ENCODE measurements around the gene C12orf75.

DNA sequence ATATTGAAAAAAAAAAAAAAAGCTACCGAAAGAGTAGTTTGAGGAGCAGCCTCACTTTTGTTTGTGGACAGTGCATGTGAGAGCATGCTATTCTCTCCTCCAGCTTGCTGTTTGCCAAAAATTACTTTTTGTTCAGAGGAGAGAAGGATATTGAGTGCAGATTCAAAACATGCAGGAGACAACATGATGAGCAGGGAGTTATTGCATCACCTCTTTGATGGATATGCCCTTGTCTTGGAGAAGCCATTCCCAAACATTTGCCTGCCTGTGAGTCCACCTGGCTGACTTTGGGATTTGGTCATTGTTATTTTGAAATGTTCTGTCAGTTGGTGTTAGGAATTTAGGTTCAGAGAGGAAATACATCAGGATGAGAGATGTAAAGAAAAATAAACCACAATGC is 2.4 kb downstream of the C12orf75 start:
- TF ChIP-seq, protein P1, sequence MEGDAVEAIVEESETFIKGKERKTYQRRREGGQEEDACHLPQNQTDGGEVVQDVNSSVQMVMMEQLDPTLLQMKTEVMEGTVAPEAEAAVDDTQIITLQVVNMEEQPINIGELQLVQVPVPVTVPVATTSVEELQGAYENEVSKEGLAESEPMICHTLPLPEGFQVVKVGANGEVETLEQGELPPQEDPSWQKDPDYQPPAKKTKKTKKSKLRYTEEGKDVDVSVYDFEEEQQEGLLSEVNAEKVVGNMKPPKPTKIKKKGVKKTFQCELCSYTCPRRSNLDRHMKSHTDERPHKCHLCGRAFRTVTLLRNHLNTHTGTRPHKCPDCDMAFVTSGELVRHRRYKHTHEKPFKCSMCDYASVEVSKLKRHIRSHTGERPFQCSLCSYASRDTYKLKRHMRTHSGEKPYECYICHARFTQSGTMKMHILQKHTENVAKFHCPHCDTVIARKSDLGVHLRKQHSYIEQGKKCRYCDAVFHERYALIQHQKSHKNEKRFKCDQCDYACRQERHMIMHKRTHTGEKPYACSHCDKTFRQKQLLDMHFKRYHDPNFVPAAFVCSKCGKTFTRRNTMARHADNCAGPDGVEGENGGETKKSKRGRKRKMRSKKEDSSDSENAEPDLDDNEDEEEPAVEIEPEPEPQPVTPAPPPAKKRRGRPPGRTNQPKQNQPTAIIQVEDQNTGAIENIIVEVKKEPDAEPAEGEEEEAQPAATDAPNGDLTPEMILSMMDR (conservative IDR thresholded peaks at IDR 0.05), result no peak
- TF ChIP-seq EZH2 (IDR thresholded peaks at IDR 0.05; ENCODE audit: low read depth), result no peak
